ENCODE measurements around the gene EHBP1.
"Not testable (repeated sequence)": the region's sequence is repeated elsewhere in the genome, so short reads cannot be mapped to it uniquely, and the experiment has no call there.

The EHBP1 gene

DNA sequence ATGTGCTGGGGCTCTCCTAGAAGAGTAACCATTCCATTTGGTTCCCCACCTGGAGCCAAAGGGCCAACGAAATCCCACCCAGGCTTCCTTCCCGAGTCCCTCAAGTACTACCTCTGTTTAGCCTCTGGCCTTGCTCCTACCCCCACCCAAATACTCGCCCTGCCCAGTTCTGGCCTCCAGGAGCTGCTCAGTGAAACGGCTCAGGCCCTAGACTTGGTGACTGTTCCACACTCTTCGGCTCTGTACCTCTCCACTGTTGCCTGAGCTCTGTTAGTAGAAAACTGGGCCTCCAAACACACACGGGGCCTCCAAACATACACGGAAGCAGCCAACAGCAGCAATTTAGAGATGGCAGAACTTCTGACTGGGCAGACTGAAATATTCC lies 349.3 kb downstream of the EHBP1 start:
- no peak for DNase-seq

GRCh38 chr2:63055226-63056106 lies 350.0 kb downstream of the EHBP1 start:
- no peak for DNase-seq

DNA sequence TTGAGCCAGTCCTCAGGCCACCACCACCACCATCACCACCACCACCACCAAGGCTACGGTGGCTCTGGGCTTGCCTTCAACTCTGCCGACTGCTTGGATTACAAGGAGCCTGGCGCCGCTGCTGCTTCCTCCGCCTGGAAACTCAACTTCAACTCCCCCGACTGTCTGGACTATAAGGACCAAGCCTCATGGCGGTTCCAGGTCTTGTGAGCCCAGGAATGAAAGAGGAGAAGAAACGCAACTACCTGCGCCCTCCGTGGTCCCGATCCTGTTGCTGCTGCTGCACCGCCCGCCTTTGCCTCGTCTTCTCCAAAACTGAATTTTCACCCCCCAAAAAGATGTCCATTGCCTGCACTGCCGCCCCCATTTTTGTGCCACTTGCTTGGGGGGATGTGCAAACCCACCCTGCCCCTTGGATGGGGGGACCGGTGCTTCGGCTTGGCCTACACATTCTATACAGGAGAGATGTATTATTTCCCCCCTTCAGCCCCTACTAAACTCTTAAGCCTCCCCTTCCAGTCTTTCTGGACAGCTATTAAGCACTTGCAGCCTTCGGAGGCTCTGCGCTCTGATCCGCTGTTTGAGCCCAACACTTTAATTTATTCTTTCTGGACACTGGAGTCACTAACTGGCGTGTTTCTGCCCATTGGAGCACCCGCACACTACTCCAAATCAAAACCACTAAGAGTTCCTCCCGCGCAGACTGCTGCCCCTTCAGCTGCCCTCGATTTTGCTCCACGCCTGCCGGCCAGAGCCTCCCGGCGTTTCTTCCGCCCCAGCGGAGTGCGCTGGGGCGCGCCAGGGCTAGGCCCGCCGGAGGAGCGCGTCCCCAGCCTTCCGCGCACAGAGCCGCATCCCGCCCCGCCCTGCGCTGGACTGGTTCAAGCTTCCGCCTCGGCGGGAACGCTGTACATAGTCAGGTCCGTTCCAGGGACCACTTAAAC lies 350.9 kb downstream of the EHBP1 start:
- no peak for DNase-seq

GRCh38 chr2:63057249-63058143 lies 352.0 kb downstream of the EHBP1 start:
- no peak for DNase-seq

GRCh38 chr2:63058144-63058920 lies 352.8 kb downstream of the EHBP1 start:
- DNase-seq, result no peak

DNA sequence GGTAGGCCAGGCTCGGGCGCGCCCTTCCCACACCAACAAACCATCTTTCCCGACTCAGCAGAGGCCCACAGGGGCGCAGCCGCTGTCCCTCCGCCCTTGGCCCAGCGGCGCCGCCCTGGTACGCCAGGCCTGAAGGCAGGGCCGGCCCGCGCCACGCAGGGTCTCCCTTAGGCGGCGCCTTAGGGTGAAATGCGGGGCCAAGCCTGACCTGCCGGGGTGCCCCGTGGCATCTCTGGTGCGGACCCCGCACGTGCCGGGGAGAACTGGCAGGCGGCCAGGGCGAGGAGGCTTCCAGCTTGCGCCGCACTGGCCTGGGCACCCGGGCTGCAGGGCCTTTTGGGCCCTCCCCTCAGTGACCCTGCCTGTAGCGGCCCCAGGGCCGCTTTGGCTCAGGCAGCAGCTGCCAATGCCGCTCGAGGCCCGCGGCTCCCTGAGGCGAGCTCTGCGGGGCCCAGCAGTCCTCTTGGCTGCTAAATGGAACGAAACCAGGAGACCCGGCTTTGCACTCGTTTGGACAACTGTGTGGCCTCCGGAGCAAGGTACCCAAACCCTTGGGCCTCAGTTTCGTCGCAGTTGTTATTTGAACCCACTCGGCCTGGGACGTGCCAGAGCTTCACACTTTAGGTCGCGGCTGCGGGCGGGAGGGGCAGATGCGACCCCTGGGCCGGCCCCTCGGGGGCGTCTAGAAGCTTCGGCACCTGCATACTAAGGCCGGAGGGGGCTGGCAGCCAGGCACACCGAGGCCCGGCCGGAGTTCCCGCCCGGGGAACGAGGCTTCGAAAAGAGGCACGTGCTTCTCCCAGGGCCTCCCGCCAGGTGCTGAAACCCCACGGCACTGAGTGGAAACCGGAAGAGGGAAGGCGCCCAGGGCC lies 353.6 kb downstream of the EHBP1 start:
- no peak for DNase-seq

GRCh38 chr2:63059793-63060471 lies 354.4 kb downstream of the EHBP1 start:
- DNase-seq, result no peak

DNA sequence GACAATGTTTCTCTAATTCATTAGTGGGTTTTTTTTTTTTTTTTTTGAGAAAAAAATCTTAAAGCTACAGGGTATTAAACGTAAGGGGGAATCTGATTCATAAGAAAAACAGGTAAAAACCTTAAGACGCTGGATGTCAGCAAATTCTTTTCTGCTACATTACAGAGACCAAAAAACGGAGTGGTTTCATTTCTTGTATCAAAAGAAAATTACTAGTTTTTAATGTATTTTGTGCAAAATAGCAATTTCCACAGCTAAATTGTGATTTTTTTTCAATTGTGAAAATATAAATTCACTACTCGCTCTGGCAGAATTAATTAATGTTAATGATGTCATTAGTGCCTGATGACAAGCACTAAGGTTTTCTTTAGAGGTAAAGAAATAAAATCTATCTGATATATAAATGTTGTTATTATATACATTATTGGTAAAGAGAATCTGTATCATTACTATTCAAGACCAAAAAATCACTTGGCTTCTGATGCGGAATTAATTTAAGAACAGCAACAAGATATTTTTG lies 355.0 kb downstream of the EHBP1 start:
- DNase-seq, result no peak

DNA sequence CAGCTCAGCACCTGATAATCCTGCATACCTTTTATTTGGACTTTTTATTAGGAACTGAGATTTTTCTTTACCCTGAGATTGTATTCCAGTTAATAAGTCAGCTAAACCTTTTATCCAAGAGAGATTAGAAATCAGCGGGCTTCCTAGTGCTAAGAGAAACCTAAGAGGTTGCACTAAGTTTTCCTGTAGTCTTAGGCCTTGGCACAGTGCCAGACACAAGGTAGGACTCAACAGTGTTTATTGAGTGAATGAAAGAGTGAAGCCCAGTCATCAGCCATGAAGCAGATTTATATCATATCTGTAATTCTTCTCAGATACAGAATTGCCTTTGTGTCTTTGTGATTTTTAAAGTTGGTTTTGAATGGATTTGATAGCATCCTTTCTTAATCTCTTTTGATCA lies 358.7 kb downstream of the EHBP1 start:
- no peak for DNase-seq

DNA sequence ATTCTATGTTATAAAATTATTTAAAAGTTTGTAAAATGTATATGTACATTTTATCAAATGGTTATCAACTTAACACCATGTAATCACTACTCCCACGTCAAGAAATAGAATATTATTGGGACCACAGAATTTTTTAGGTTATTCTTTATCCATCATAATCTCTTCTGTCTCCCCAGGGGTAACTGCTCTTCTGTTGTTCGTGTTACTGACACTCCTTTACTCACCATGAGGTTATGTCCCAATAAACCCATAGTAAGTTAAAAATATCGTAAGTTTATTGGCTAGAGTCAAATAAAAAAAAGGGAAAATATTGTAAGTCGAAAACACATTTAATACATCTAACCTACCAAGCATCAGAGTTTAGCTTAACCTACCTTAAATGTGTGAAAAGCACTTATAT lies 359.1 kb downstream of the EHBP1 start:
- no peak for DNase-seq

- DNase-seq, result no peak
Measured at GRCh38 chr2:63066265-63066664, 360.8 kb downstream of the EHBP1 start.

DNA sequence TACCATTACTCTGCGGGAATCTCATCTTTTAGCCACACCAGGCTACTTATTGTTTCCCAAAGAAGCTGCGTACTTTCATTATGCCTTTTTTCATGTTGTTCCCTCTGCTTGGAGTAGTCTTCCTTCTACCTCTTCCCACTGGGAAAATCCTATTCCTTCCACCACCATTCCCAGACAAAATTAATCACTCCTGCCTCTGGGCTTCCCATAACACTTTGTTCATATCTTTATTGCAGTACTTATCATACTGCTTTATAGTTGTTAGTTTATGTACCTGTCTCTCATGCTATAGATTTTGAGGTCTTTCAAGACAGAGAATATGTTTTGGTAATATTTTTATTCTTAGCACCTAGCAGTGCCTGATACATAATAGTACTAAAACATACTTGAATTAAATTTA lies 361.3 kb downstream of the EHBP1 start:
- DNase-seq, result no peak

GRCh38 chr2:63071664-63072063 lies 366.2 kb downstream of the EHBP1 start:
- no peak for DNase-seq

DNA sequence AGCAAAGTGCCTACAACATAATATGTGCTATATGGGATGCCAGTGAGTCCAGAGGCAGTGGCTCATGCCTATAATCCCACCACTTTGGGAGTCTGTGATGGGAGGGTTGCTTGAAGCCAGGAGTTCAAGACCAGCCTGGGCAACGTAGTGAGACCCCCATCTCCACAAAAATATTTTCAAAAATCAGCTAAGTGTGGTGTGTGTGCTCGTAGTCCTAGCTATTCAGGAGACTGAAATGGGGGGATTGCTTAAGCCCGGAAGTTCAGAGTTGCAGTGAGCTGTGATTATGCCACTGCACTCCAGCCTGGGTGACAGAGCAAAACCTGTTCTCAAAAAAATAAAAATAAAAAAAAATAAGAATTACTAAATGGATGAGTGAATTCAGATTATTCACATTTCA lies 368.5 kb downstream of the EHBP1 start:
- DNase-seq, result no peak

- DNase-seq, result not testable (repeated sequence)
Measured at GRCh38 chr2:63074399-63074798, 368.9 kb downstream of the EHBP1 start.

DNA sequence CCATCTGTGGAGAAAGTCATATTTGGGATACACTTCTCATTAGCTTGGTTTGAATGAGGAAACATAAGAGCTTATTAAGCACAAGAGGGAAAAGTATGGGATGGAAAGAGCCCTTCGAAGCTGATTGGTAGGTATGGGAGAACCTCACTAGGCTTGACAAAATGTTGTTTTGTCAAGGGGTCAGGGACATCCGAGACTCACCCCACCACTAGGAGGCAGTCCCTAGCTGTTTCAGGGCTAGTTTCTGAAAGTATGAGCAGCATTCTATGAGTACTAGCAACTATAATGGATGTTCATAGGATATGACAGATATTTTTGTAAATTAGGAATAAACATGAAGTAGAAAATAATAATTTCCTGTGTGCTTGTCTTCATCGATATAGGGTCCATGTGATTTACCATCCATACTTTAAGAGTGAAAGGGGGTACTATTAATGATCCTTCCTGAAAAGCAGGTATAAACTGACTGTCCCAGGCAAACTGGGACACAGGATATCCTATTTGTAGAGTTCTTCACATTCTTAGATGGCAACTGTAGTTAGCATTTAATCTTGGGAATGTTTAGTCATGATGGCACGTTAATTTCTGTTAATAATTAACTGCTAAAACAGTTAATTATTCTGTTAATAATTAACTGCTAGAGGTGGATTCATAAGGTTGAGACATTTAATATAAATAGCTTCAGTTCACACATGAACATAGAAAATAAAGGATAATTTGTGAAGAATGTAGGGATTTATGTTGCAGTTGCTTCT lies 373.5 kb downstream of the EHBP1 start:
- peak; percentile 49 to 61 for DNase-seq

DNA sequence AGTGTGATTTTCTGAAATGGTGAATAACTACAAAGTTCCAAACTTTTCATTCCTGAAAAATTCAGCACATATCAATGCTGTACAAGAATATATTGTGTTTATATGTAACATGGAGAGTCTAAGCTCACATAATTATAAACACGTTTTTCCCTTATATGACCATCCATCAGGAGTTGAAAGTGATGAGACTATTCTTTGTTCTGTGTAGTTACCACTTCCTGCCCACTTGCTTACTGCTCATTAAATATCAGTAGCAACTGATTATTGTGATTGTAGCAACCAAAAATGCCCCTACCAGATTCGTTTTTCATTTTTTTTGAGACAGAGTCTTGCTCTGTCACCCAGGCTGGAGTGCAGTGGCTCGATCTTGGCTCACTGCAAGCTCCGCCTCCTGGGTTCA lies 375.9 kb downstream of the EHBP1 start:
- DNase-seq, result no peak

DNA sequence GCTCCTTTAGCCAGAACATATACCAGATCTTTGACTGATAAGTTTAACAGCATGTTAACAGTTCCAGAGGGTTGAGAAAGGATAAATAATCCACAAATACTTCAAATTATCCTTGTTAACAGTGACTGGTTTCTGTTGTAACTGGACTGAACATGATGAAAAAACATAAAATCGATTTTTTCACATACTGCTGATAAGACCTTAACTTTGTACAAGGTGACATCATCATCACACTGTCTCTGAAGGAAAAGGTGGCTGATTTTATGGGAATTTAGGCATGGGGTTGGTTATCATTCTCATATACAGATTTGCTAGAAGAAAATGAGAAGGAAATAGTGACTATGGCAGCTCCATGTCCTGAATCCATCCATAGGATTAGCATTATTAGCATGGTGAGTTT lies 381.2 kb downstream of the EHBP1 start:
- DNase-seq, result no peak

GRCh38 chr2:63092401-63092800 lies 386.9 kb downstream of the EHBP1 start:
- DNase-seq, result no peak
